Measurements from ENCODE around the gene SPATA31E1. TPM values are rescaled to one million over a fixed set of nuclear protein-coding genes. Genes with fewer than 3 reads are reported as not detected.
"Not testable (repeated sequence)": the region's sequence is repeated elsewhere in the genome, so short reads cannot be mapped to it uniquely, and the experiment has no call there.

SPATA31E1 gene
- not detected for total RNA-seq
- long read RNA-seq: 0 reads

DNA sequence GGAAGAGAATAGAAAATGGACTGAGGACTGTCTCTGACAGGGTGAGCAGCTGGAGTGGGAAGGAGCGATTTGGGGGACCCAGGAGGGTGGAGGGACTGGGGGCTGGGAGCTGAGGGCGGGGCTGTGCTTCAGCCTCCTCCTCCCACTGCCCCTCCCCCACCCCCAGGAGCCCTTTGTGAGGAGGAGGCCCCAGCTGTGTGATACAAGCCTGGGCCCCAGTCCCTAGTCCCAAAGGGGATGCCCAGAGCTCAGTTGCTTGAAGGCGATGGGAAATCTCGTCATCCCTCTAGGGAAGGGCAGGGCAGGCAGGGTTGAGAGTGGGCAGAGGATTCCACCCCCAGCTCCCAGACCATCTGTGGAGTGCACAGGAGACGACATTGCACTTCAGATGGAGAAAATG, at the start of gene SPATA31E1:
Gene SPATA31E1 (plus strand): TSS at position 251 of the 400 bp plus-strand sequence. CDS start 15 bp downstream, at position 266.
- no peak for DNase-seq
- ATAC-seq: no peak
- intact Hi-C loops (cut with micrococcal nuclease): no loop called here

GRCh38 chr9:87834357-87834756, 48.3 kb upstream of the SPATA31E1 start:
- ATAC-seq (no peak), DNase-seq (no peak)
- intact Hi-C loops (cut with micrococcal nuclease): no loop called here

DNA sequence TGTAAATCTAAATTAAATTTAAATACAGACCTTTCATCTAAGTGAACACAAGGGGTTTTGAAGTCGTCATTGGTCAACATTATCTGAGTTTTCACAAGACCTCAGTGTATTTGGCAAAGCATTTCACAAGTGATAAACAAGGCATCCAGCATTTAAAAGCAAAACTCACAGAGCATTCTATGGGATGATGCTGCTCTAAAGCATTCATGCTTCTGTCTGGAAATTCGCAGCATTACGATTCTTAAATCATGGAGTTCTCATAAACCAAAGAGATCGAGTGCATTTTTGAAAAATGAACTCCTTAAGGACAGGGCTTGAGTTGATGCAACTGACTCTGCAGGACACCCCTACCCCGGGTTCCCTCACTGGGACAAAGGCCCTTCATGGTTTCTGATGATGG, 46.1 kb upstream of the SPATA31E1 start:
- DNase-seq (no peak), ATAC-seq (no peak)
- intact Hi-C loops (cut with micrococcal nuclease): no loop called here

DNA sequence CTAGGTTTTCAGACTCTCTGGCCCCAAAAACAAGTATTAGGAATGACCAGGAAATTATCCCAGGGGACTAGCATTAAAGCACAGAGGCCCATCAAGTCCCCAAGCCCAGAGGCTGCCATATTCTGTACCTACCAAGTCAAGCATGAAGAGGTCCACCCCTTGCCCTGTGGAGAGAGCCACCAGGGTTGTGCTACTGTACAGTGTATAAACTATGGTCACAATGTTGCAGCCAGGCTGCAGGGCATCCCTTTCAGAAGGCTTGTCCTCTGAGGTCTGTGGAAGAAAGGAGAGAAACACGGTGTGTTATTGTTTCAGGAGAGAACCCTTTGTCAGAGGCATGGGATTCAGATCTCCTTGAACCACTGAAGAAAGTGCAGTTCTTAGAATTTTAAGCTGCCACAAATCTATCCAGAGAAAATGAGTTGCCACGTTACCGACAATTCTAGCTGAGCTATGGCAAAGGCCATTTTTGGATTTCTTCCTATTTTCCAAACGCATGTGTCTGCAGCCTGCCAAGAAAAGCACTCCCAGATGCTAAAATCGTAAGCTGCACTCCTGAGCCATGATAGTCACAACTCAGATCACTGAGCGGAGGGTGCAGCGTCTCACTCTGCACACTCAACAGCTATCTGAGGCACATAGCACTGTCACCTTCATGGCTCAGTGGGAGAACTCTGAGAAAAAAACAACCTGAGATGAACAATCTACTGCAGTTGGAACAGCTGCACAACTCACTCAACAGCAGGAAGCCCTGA, 45.5 kb upstream of the SPATA31E1 start:
- no peak for DNase-seq
- ATAC-seq: peak; percentile 35
- intact Hi-C loops (cut with micrococcal nuclease): no loop called here

GRCh38 chr9:87840134-87840533, 42.5 kb upstream of the SPATA31E1 start:
- intact Hi-C loops (cut with micrococcal nuclease): no loop called here
- ATAC-seq: no peak
- DNase-seq: no peak

DNA sequence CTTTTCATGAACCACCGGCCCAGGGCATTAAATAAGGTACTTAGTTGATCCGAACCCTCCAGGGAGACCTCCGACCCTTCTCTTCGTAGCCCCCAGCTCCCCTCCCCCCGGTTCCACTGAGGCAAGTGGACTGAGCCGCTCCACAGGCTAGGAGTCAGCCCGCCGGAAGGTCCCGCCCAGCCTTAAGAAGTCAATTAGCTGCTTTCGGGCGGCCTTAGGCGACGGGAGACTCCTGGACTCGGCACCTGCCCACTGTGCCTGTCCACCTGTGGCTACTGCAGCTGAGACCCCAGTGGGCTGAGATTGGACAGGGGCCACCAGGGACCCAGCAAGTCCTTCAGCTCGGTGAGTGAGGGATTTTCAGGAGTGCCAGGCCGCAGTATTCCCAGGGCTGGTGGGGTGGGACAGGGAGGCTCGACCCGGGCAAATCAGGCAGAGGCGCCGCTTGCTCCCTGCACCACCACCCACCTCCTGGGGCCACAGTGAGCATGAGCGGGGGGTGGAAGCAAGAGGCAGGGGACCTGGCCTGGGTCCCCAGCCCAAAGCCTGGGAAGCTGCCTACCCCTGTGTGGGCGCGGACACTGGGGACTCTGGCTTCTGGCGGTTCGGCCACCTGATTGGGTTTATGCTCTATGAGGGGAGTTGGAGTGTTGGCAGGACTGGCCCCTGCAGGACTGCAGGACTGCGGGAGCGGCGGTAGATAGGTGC, 39.6 kb upstream of the SPATA31E1 start:
- intact Hi-C loops (cut with micrococcal nuclease): no loop called here
- ATAC-seq (no peak), DNase-seq (no peak)

DNA sequence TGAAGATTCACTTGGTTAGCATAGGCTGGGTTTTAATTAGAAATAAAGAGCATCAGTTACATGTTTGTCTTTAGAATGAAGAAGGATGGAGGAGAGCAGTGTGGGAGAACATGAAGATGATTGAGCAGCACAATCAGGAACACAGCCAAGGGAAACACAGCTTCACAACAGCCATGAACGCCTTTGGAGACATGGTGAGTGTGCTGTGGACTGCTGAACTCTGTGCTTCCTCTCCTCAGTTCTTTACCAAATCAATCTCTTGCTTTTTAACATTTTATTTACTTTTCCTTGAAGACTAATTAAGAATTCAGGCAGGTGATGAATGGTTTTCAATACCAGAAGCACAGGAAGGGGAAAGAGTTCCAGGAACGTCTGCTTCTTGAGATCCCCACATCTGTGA, 38.2 kb upstream of the SPATA31E1 start:
- no peak for DNase-seq
- intact Hi-C loops (cut with micrococcal nuclease): no loop called here
- no peak for ATAC-seq

DNA sequence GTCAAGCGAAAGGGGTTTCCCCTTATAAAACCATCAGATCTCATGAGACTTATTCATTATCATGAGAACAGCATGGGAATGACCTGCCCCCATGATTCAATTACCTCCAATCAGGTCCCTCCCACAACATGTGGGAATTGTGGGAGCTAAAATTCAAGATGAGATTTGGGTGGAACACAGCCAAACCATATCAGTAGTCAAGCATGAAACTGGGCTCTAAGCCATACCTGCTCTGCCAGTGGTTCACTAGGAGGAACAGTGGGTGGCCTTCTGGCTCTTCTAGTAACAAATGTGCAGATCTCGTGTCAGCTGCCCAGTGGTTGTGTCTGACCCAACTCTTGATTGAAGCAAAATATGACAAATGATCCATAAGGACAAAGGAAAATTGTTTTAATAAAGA, 34.9 kb upstream of the SPATA31E1 start:
- intact Hi-C loops (cut with micrococcal nuclease); DNase-seq: not testable (repeated sequence)
- peak; percentile 48 for ATAC-seq

DNA sequence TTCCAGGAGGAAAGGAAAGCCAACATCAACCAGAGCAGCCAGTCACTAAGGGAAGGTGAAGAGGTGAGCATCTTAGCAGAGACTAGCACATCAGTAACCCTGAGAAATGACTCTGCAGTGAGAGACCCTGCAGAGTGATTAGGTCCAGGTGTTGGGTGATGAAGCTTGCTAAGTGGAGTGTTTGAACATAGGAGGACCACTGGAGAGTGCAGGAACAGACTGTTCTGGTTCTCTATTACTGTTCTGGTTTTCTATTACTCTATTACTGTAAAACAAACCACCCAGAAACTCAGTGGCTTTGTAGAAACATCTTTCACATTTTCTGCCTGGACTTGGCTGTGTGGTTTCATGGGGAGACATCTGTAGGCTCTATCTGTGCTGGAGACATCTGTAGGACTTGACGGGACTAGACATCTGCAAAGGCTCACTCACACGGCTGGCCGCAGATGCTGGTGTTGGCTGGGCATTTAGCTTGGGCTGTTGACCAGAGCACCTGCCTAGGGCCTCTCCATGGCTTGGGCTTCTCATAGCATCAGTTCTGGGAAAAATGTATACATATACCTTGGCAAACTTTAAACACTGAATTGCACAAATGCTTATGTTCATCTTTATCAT, 33.4 kb upstream of the SPATA31E1 start:
- ATAC-seq: peak; percentile 60
- no peak for DNase-seq
- intact Hi-C loops (cut with micrococcal nuclease): no loop called here

GRCh38 chr9:87850391-87850790, 32.3 kb upstream of the SPATA31E1 start:
- ATAC-seq: peak; percentile 22

GRCh38 chr9:87851186-87851585, 31.5 kb upstream of the SPATA31E1 start:
- DNase-seq; intact Hi-C loops (cut with micrococcal nuclease); ATAC-seq: not testable (repeated sequence)

More at GRCh38 chr9:87850391-87850790, 32.3 kb upstream of the SPATA31E1 start:
- intact Hi-C loops (cut with micrococcal nuclease): no loop called here
- no peak for DNase-seq

- ATAC-seq (no peak), DNase-seq (no peak)
- intact Hi-C loops (cut with micrococcal nuclease): no loop called here
These were observed 29.4 kb upstream of the SPATA31E1 start for GRCh38 chr9:87853302-87853701.

- DNase-seq (no peak), ATAC-seq (no peak)
- intact Hi-C loops (cut with micrococcal nuclease): no loop called here
These were observed 28.6 kb upstream of the SPATA31E1 start for GRCh38 chr9:87853876-87854579.

GRCh38 chr9:87854580-87854955, 28.1 kb upstream of the SPATA31E1 start:
- intact Hi-C loops (cut with micrococcal nuclease): no loop called here
- no peak for ATAC-seq
- no peak for DNase-seq

GRCh38 chr9:87855061-87855460, 27.6 kb upstream of the SPATA31E1 start:
- ATAC-seq (no peak), DNase-seq (no peak)
- intact Hi-C loops (cut with micrococcal nuclease): no loop called here

- intact Hi-C loops (cut with micrococcal nuclease): no loop called here
- DNase-seq (no peak), ATAC-seq (no peak)
These were observed 25.3 kb upstream of the SPATA31E1 start for GRCh38 chr9:87857141-87857947.

GRCh38 chr9:87857948-87858335, 24.7 kb upstream of the SPATA31E1 start:
- DNase-seq: no peak
- ATAC-seq: no peak
- intact Hi-C loops (cut with micrococcal nuclease): no loop called here

- DNase-seq: no peak
- ATAC-seq: no peak
- intact Hi-C loops (cut with micrococcal nuclease): no loop called here
These were observed 23.5 kb upstream of the SPATA31E1 start for GRCh38 chr9:87859137-87859536.

- intact Hi-C loops (cut with micrococcal nuclease): no loop called here
- DNase-seq: no peak
These were observed 22.9 kb upstream of the SPATA31E1 start for GRCh38 chr9:87859786-87860185.

More at GRCh38 chr9:87859786-87860185, 22.9 kb upstream of the SPATA31E1 start:
- no peak for ATAC-seq
